K562 (cell line): Measurements from ENCODE around the gene CD151. TPM values are rescaled to one million over a fixed set of nuclear protein-coding genes. Genes with fewer than 3 reads are reported as not detected.
A peak's percentile ranks its signal among the peaks of the same experiment; 100 is the strongest.

Experiments used
- ATAC-seq: fragments of 200-7000 bp; cut with Tn5 transposase; 3 replicates; pipeline ENCODE4 v1.9.1; 2020; ENCODE audit warnings: moderate library complexity
- BruUV-seq: library from RNA; stranded (reverse); fragments of 400-500 nt; replicated peaks from 2 replicates; lab custom pipeline; 2021; lab: Mats Ljungman, UMichigan
- CTCF ChIA-PET: fragments of 300-600 bp; formaldehyde crosslinking; extraction: SDS; loops from one replicate; lab custom pipeline; 2021; ENCODE audit warnings: low intra/inter-chr PET ratio; lab: Yijun Ruan, JAX
- POLR2A ChIA-PET: fragments of 300-600, 350-650 bp; sonication (Branson Sonifier 250); formaldehyde crosslinking; extraction: SDS; loops from one replicate; lab custom pipeline; 2021; ENCODE audit warnings: antibody characterized with exemption, inconsistent platforms; lab: Yijun Ruan, JAX
- DNase-seq, 4 experiments: peaks; one replicate each; pipeline versions ENCODE4 v3.0.0 to v3.0.0-alpha.2; 2011 to 2018; ENCODE audit warnings: low spot score in 3 of 4, mixed read lengths in 3 of 4; ENCODE audit errors: extremely low read depth in 1 of 4
- FAIRE-seq: peaks from 2 replicates; lab custom pipeline; 2011; peaks lifted over from hg19 to GRCh38; lab: Jason Lieb, UNC
- H2AFZ ChIP-seq: 2 replicates; pipeline ENCODE4 v1.6.0; 2011; ENCODE audit warnings: low read depth, low read length, control low read depth, inconsistent platforms
- H3K27ac ChIP-seq: fragments of 200-600 bp; 3 replicates; pipeline ENCODE4 v1.8.0; 2011; ENCODE audit warnings: low read depth, mild to moderate bottlenecking, control low read depth, inconsistent platforms, low read length, moderate library complexity, mixed read lengths; ENCODE audit errors: extremely low read depth
- H3K27me3 ChIP-seq, 2 experiments: fragments of 300-600 bp in 1 of 2; 2 replicates in 1 of 2; 3 replicates in 1 of 2; pipeline versions ENCODE4 v1.6.0 to v1.8.0; 2011; ENCODE audit warnings: inconsistent platforms in 2 of 2, low read length in 2 of 2, mild to moderate bottlenecking in 1 of 2, mixed read lengths in 1 of 2, moderate library complexity in 1 of 2; ENCODE audit not compliant: control insufficient read depth in 2 of 2, insufficient read depth in 2 of 2
- H3K36me3 ChIP-seq: fragments of 300-600 bp; 3 replicates; pipeline ENCODE4 v1.8.0; 2011; ENCODE audit warnings: mild to moderate bottlenecking, low read length, inconsistent platforms; ENCODE audit not compliant: control insufficient read depth, insufficient read depth
- H3K4me1 ChIP-seq, 2 experiments: fragments of 200-600 bp in 1 of 2; replicated peaks in 1 of 2; 2 replicates in 1 of 2; 3 replicates in 1 of 2; pipeline versions ENCODE4 v1.5.1 to v1.8.0; 2011; ENCODE audit warnings: inconsistent platforms in 2 of 2, low read length in 2 of 2, mild to moderate bottlenecking in 1 of 2, mixed read lengths in 1 of 2, moderate library complexity in 1 of 2; ENCODE audit not compliant: control insufficient read depth in 2 of 2, insufficient read depth in 2 of 2
- H3K4me2 ChIP-seq: 2 replicates; pipeline ENCODE4 v1.6.1; 2011; ENCODE audit warnings: low read length, control low read depth, inconsistent platforms, mixed read lengths; ENCODE audit not compliant: insufficient read depth
- H3K4me3 ChIP-seq: fragments of 200-600 bp; sonication (generic), shearing (Covaris generic); 2 replicates; pipeline ENCODE4 v1.5.1; 2016; ENCODE audit warnings: control low read depth, inconsistent platforms
- H3K79me2 ChIP-seq: fragments of 200-600 bp; 3 replicates; pipeline ENCODE4 v1.8.0; 2011; ENCODE audit warnings: low read length, inconsistent platforms; ENCODE audit not compliant: control insufficient read depth, insufficient read depth
- H3K9ac ChIP-seq, 2 experiments: 2 replicates each; pipeline versions ENCODE4 v1.6.0 to v1.6.1; 2011; ENCODE audit warnings: low read depth in 2 of 2, low read length in 2 of 2, control low read depth in 1 of 2, inconsistent platforms in 1 of 2, mild to moderate bottlenecking in 1 of 2, mixed read lengths in 1 of 2; ENCODE audit not compliant: insufficient read depth in 1 of 2
- H3K9me1 ChIP-seq: one replicate; pipeline ENCODE4 v1.6.0; 2011; ENCODE audit warnings: inconsistent platforms, mild to moderate bottlenecking, low read length, moderate library complexity; ENCODE audit not compliant: control insufficient read depth, insufficient read depth
- H3K9me3 ChIP-seq: replicated peaks from 2 replicates; pipeline ENCODE4 v1.5.1; 2011; ENCODE audit warnings: low read depth, low read length, inconsistent platforms; ENCODE audit not compliant: control insufficient read depth, insufficient read depth
- H4K20me1 ChIP-seq: replicated peaks from 2 replicates; pipeline ENCODE4 v1.6.1; 2011; ENCODE audit warnings: low read length, inconsistent platforms, mixed read lengths; ENCODE audit not compliant: control insufficient read depth, insufficient read depth
- ATF1 ChIP-seq, 2 experiments: fragments of 450-650 bp in 1 of 2; IDR thresholded peaks; 2 replicates each; pipeline ENCODE4 v1.6.1; 2016; ENCODE audit warnings: missing compliant biosample characterization in 1 of 2, missing genetic modification characterization in 1 of 2
- DDX20 ChIP-seq: fragments of 450-650 bp; IDR thresholded peaks from 2 replicates; pipeline ENCODE4 v1.6.1; 2016; ENCODE audit warnings: missing genetic modification characterization, low read depth, mild to moderate bottlenecking, missing compliant biosample characterization, moderate library complexity
- FOSL1 ChIP-seq: fragments of 200-800 bp; sonication (Bioruptor generic); conservative IDR thresholded peaks from 2 replicates; pipeline ENCODE4 v1.6.1; 2016; ENCODE audit warnings: missing genetic modification characterization, missing compliant biosample characterization
- HNRNPH1 ChIP-seq: fragments of 200-400 bp; formaldehyde crosslinking; optimal IDR thresholded peaks from 2 replicates; pipeline ENCODE3; 2017; ENCODE audit warnings: low read depth, mild to moderate bottlenecking, low read length, moderate library complexity
- POLR2G ChIP-seq: fragments of 200-400 bp; formaldehyde crosslinking; IDR thresholded peaks from 2 replicates; pipeline ENCODE4 v1.6.1; 2017; ENCODE audit warnings: low read depth, mild to moderate bottlenecking, antibody characterized with exemption, low read length, moderate library complexity
- RBFOX2 ChIP-seq: fragments of 200-400 bp; formaldehyde crosslinking; IDR thresholded peaks from 2 replicates; pipeline ENCODE4 v1.6.1; 2017; ENCODE audit warnings: low read depth, mild to moderate bottlenecking, low read length, moderate library complexity
- RBM14 ChIP-seq: fragments of 200-400 bp; formaldehyde crosslinking; IDR thresholded peaks from 2 replicates; pipeline ENCODE4 v1.6.1; 2018; ENCODE audit warnings: low read depth, mild to moderate bottlenecking, low read length, moderate library complexity, borderline replicate concordance; ENCODE audit not compliant: insufficient read depth
- SMARCE1 ChIP-seq: fragments of 450-650 bp; IDR thresholded peaks from 2 replicates; pipeline ENCODE4 v1.7.1; 2016; ENCODE audit warnings: mild to moderate bottlenecking
- TAF7 ChIP-seq: fragments of 450-650 bp; IDR thresholded peaks from 2 replicates; pipeline ENCODE4 v1.6.1; 2016; ENCODE audit warnings: missing genetic modification characterization, missing compliant biosample characterization
- UBTF ChIP-seq, 2 experiments: IDR thresholded peaks; 2 replicates each; pipeline ENCODE4 v1.6.1; 2012; ENCODE audit warnings: improper control_type of control experiment in 2 of 2, low read depth in 2 of 2, low read length in 2 of 2, borderline replicate concordance in 1 of 2
- WGBS: fragments of 100-300 bp; shearing (Covaris generic); methylation state at CpG from one replicate; pipeline ENCODE4 v1.1.6; 2016; ENCODE audit warnings: low coverage, mixed read lengths; ENCODE audit not compliant: insufficient coverage; ENCODE audit errors: missing lambda C conversion rate; 5-methylcytosine and 5-hydroxymethylcytosine counted together
- in situ Hi-C: fragments of 300-500 bp; cut with MboI; formaldehyde crosslinking; loops from 4 replicates; pipeline ENCODE4 v1.15.0; 2018; ENCODE audit warnings: inconsistent platforms, mixed read lengths
- intact Hi-C: fragments of 100-400 bp; cut with micrococcal nuclease; formaldehyde crosslinking; loops from 2 replicates; pipeline ENCODE4 v1.14.2; 2022
- polyA plus RNA-seq, 8 experiments: library from polyadenylated mRNA; depleted of rRNA in 4 of 8; stranded (reverse) in 5 of 8; unstranded in 3 of 8; fragments of >200 nt; fragmentation: Nextera tagmentation in 2 of 8; fragmentation: Illumina TruSeq in 1 of 8; extraction: Ambion mirVana in 2 of 8; extraction: Trizol in 1 of 8; gene quantifications; 2 replicates each; pipeline versions ENCODE4 v1.2.1 to v1.2.3, GENCODE V29; 2011 to 2014; ENCODE audit warnings: inconsistent platforms in 1 of 8, missing spikeins in 1 of 8
- total RNA-seq, 7 experiments: library from RNA; depleted of rRNA in 6 of 7; stranded (reverse); fragments of >200 nt in 6 of 7; fragmentation: Illumina TruSeq in 2 of 7; extraction: Trizol in 2 of 7; gene quantifications; 2 replicates each; pipeline versions ENCODE4 v1.2.1 to v1.2.3, GENCODE V29; 2011 to 2021; ENCODE audit warnings: low replicate concordance in 1 of 7
- TF ChIP-seq, protein P1 (sequence below): fragments of 450-650 bp; IDR thresholded peaks from 2 replicates; pipeline ENCODE4 v1.6.1; 2018; ENCODE audit not compliant: partially characterized antibody
- TF ChIP-seq, protein P2 (sequence below): sonication (generic); formaldehyde crosslinking; IDR thresholded peaks from 2 replicates; pipeline ENCODE4 v1.8.0; 2022; ENCODE audit warnings: mild to moderate bottlenecking, missing genetic modification reagents
- TF ChIP-seq, protein P3 (sequence below): fragments of 250-450 bp; sonication (Bioruptor Pico); IDR thresholded peaks from 2 replicates; pipeline ENCODE4 v1.6.1; 2021; ENCODE audit warnings: mild to moderate bottlenecking

The CD151 gene
- total and polyA plus RNA-seq, 9 of the 15 experiments (the other 6 are each of a cell fraction or from before 2014, with no cell fraction given): 2.3 to 187 (median 140) TPM

DNA sequence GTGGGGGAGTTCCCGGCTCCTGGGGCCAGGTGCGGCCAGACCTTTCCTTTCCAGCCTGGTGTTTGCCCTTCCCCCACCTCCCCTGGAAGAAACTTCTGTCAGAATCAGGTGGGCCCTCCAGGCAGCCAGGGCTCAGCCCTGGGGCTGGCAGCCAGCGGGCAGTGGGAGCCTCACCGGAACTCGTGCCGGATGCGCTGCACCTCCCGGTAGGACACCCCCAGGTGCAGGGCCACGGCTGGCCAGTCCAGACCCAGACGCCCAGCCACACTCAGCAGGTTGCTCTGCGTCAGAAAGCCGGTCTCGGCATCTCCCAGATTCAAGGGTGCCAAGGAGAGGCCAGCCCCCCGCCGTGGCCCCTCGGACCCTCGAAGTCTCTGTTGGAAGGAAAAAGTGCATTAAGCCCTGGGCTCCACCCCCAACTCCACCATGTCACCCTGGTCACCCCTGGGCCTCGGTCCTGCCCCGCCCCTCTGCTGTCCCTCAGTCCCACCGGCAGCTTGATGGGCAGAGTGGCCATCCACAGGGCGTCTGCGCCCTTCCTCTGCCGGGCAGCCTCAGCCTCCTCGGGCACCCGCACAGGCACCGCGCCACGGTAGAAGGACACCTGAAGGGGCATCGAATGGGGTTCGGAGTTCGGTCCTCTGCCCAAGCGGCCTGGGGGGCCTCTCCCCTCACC, 33.0 kb upstream of the CD151 start:
- peaks cover 11 to 97% of the 10 kb centered on the region in 2 experiments for H3K4me1 ChIP-seq
- no TSS peak for BruUV-seq
- no peak for ATAC-seq
- FAIRE-seq: no peak
- no peak overlapping the region for H2AFZ ChIP-seq
- no peak overlapping the region for H3K27ac ChIP-seq
- H3K9me1 ChIP-seq: no peaks in the 10 kb centered on the region
- no peak for DNase-seq
- no peaks in the 10 kb centered on the region for H3K27me3 ChIP-seq
- WGBS: 94% methylated on average over 21 of the region's 32 CpGs
- H3K9ac ChIP-seq: no peak overlapping the region; a peak in 1 of 4 replicates
- no peak overlapping the region for H3K4me2 ChIP-seq
- ChIA-PET POLR2A (interaction anchor here (1.1 to 1.9 kb wide), 2 partner anchors 10 to 32 kb away, joined by 4 to 6 read pairs; partner anchors contain the start of gene RPLP2), CTCF (no interaction called here)
- no peaks in the 10 kb centered on the region for H3K9me3 ChIP-seq
- intact Hi-C loops: loop anchor here (5.0 to 10.0 kb wide), 2 partner anchors 72 to 235 kb away; partner anchors contain the start of genes LMNTD2 and RASSF7
- H3K36me3 ChIP-seq: peaks cover 39% of the 10 kb centered on the region; the same call in 1 of the 3 replicates
- no peak overlapping the region for H3K4me3 ChIP-seq
- H4K20me1 ChIP-seq: no peaks in the 10 kb centered on the region
- no peak for TF ChIP-seq HNRNPH1
- TF ChIP-seq, protein P1, sequence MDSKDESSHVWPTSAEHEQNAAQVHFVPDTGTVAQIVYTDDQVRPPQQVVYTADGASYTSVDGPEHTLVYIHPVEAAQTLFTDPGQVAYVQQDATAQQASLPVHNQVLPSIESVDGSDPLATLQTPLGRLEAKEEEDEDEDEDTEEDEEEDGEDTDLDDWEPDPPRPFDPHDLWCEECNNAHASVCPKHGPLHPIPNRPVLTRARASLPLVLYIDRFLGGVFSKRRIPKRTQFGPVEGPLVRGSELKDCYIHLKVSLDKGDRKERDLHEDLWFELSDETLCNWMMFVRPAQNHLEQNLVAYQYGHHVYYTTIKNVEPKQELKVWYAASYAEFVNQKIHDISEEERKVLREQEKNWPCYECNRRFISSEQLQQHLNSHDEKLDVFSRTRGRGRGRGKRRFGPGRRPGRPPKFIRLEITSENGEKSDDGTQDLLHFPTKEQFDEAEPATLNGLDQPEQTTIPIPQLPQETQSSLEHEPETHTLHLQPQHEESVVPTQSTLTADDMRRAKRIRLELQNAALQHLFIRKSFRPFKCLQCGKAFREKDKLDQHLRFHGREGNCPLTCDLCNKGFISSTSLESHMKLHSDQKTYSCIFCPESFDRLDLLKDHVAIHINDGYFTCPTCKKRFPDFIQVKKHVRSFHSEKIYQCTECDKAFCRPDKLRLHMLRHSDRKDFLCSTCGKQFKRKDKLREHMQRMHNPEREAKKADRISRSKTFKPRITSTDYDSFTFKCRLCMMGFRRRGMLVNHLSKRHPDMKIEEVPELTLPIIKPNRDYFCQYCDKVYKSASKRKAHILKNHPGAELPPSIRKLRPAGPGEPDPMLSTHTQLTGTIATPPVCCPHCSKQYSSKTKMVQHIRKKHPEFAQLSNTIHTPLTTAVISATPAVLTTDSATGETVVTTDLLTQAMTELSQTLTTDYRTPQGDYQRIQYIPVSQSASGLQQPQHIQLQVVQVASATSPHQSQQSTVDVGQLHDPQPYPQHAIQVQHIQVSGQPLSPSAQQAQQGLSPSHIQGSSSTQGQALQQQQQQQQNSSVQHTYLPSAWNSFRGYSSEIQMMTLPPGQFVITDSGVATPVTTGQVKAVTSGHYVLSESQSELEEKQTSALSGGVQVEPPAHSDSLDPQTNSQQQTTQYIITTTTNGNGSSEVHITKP: no peak
- no peak for TF ChIP-seq DDX20 (tag)
- no peak for TF ChIP-seq TAF7 (tag)
- no peak for TF ChIP-seq ATF1 (CRISPR knock-in tag; IDR thresholded peaks at IDR 0.05)
- TF ChIP-seq ATF1 (tag; IDR thresholded peaks at IDR 0.05): no peak
- TF ChIP-seq, protein P2, sequence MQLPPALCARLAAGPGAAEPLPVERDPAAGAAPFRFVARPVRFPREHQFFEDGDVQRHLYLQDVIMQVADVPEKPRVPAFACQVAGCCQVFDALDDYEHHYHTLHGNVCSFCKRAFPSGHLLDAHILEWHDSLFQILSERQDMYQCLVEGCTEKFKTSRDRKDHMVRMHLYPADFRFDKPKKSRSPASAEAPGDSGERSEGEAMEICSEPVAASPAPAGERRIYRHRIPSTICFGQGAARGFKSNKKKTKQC (CRISPR knock-in tag): no peak
- TF ChIP-seq FOSL1 (tag): no peak
- TF ChIP-seq, protein P3, sequence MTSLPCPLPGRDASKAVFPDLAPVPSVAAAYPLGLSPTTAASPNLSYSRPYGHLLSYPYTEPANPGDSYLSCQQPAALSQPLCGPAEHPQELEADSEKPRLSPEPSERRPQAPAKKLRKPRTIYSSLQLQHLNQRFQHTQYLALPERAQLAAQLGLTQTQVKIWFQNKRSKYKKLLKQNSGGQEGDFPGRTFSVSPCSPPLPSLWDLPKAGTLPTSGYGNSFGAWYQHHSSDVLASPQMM (CRISPR knock-in tag): no peak
- peak; percentile 21; the same call in 1 of the 2 replicates for TF ChIP-seq POLR2G
- TF ChIP-seq SMARCE1: no peak
- TF ChIP-seq RBM14: 0 out of 2 replicates have a peak, but pooled peaks have one; percentile 37
- peak; percentile 37; the same call in 1 of the 2 replicates for TF ChIP-seq RBFOX2
- no peak for TF ChIP-seq UBTF (IDR thresholded peaks at IDR 0.05; ENCODE audit: borderline replicate concordance in 1 of 2, low read depth in 2 of 2, low read length in 2 of 2)
- peaks cover 34% of the 10 kb centered on the region for H3K79me2 ChIP-seq
- in situ Hi-C loops: no loop called here
